ENCODE results near the gene SLC25A1.

DNA sequence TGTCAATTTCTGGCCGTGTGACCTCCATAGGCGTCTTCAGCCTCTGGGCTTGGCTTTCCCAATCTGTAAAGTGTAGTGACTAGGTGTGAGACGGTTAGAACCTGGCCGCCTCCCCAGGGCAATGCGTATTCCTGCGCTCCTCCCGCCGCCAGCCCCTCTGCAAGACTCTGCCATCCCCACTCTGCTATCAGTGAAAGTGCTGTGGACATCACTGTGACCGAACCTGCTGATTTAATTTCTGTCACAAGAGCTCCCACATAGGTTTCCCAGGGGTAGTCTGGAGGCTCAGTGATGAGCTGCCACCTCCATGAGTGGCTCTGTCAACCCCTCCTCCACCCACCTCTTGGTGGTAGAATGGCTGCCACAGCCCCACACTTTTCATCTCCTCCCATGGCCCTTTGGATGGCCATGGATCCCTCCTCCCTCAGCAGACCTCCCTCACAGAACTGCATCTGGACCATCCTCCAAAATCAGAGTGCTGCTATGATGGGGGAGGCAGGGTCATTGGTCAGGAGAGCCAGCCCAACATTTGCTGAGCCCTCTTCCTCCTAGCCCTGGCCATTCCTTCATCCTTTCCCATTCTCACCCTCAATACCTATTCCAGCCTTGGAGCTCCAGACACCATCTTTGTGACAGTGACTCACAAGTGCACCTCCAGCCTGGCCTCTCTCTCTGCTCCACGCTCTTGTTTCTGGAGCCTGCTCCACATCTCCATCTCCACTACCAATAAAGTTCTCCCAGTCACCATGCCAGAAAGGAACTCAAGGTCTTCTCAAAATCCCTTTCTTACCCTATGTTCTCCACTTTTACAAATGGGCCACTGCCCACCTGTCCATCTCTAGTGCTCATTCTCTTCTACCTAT lies 27.0 kb downstream of the SLC25A1 start:
- TF ChIP-seq, protein P1, sequence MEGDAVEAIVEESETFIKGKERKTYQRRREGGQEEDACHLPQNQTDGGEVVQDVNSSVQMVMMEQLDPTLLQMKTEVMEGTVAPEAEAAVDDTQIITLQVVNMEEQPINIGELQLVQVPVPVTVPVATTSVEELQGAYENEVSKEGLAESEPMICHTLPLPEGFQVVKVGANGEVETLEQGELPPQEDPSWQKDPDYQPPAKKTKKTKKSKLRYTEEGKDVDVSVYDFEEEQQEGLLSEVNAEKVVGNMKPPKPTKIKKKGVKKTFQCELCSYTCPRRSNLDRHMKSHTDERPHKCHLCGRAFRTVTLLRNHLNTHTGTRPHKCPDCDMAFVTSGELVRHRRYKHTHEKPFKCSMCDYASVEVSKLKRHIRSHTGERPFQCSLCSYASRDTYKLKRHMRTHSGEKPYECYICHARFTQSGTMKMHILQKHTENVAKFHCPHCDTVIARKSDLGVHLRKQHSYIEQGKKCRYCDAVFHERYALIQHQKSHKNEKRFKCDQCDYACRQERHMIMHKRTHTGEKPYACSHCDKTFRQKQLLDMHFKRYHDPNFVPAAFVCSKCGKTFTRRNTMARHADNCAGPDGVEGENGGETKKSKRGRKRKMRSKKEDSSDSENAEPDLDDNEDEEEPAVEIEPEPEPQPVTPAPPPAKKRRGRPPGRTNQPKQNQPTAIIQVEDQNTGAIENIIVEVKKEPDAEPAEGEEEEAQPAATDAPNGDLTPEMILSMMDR (conservative IDR thresholded peaks at IDR 0.05; ENCODE audit: low read depth, low read length), result no peak
- TF ChIP-seq EZH2 (IDR thresholded peaks at IDR 0.05; ENCODE audit: low read length, unreplicated experiment) (no peak), EZH2phosphoT487 (IDR thresholded peaks at IDR 0.05; ENCODE audit: borderline replicate concordance, low read length) (no peak)
